22Rv1 (cell line): ENCODE results near the gene KCNA10.

ENCODE experiments used
- ZFX ChIP-seq: fragments of 450-650 bp; IDR thresholded peaks from 2 replicates; pipeline ENCODE4 v1.6.1; 2017; ENCODE audit warnings: antibody characterized with exemption, borderline replicate concordance
- TF ChIP-seq, protein P1 (sequence below): fragments of 450-650 bp; IDR thresholded peaks from 2 replicates; pipeline ENCODE4 v1.5.1; 2017; ENCODE audit warnings: mild to moderate bottlenecking

DNA sequence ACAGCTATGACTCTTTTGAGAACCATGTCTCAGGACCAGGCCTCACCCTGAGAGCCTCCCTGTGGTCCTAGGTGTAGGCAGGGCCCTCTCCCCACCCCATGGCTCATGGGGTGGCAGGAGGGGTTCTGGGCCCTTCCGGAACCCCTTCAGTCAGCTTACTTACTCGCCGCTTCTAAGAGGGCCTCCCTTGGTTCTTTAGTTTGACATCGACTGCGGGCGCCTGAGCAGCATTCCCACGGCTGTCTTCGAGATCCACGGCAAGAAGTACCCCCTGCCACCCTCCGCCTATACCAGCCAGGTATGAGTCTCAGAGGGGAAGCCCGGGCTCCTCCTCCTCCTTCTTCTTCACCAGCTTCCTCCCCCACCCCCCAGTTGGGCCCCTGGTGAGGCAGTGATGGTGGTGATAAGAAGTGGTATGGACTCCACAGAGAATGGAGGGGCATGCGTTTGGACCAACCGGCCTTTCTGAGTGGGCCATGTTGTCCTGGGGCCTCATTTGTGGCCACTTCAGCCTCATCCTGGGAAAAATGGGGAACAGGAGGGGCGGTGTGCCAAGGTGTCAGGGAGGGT, 28.9 kb downstream of the KCNA10 start:
- TF ChIP-seq, protein P1, sequence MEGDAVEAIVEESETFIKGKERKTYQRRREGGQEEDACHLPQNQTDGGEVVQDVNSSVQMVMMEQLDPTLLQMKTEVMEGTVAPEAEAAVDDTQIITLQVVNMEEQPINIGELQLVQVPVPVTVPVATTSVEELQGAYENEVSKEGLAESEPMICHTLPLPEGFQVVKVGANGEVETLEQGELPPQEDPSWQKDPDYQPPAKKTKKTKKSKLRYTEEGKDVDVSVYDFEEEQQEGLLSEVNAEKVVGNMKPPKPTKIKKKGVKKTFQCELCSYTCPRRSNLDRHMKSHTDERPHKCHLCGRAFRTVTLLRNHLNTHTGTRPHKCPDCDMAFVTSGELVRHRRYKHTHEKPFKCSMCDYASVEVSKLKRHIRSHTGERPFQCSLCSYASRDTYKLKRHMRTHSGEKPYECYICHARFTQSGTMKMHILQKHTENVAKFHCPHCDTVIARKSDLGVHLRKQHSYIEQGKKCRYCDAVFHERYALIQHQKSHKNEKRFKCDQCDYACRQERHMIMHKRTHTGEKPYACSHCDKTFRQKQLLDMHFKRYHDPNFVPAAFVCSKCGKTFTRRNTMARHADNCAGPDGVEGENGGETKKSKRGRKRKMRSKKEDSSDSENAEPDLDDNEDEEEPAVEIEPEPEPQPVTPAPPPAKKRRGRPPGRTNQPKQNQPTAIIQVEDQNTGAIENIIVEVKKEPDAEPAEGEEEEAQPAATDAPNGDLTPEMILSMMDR, result no peak
- TF ChIP-seq ZFX, result no peak
